Renal cortical epithelial cell (primary cell): ENCODE results near the gene CCDC110. TPM values are rescaled to one million over a fixed set of nuclear protein-coding genes. Genes with fewer than 3 reads are reported as not detected.
"Not testable (repeated sequence)": the region's sequence is repeated elsewhere in the genome, so short reads cannot be mapped to it uniquely, and the experiment has no call there.

Experiments
- DNase-seq: peaks from one replicate; pipeline ENCODE4 v3.0.0-alpha.2; 2011; ENCODE audit warnings: low read depth
- total RNA-seq: library from RNA; depleted of rRNA; stranded (reverse); fragments of >200 nt; gene quantifications from 2 replicates; pipeline ENCODE4 v1.2.3, GENCODE V29; 2014

CCDC110 gene
- total RNA-seq, result 0.87 and 4.4 TPM in 2 replicates

GRCh38 chr4:185471235-185472102, at the start of gene CCDC110:
Gene CCDC110, minus strand, starts transcription at chr4:185471733. Its CDS starts 50 bp downstream, at chr4:185471683.
- peak; percentile 52 for DNase-seq

- DNase-seq, result no peak
These were observed 48.6 kb upstream of the CCDC110 start for GRCh38 chr4:185520119-185520518.

- DNase-seq, result no peak
These were observed 47.0 kb upstream of the CCDC110 start for GRCh38 chr4:185518494-185518893.

- DNase-seq, result no peak
These were observed 46.5 kb upstream of the CCDC110 start for GRCh38 chr4:185518069-185518468.

GRCh38 chr4:185515248-185515647, 43.7 kb upstream of the CCDC110 start:
- DNase-seq, result no peak

- no peak for DNase-seq
These were observed 42.7 kb upstream of the CCDC110 start for GRCh38 chr4:185514182-185514697.

GRCh38 chr4:185513489-185514181, 42.1 kb upstream of the CCDC110 start:
- DNase-seq, result no peak

GRCh38 chr4:185512516-185512915, 41.0 kb upstream of the CCDC110 start:
- peak; percentile 54 for DNase-seq

- not testable (repeated sequence) for DNase-seq
These were observed 39.7 kb upstream of the CCDC110 start for GRCh38 chr4:185511243-185511642.

GRCh38 chr4:185510806-185511205, 39.3 kb upstream of the CCDC110 start:
- no peak for DNase-seq

- DNase-seq, result peak; percentile 83
These were observed 36.6 kb upstream of the CCDC110 start for GRCh38 chr4:185508181-185508580.

GRCh38 chr4:185506422-185506821, 34.9 kb upstream of the CCDC110 start:
- no peak for DNase-seq

GRCh38 chr4:185504098-185505047, 32.8 kb upstream of the CCDC110 start:
- peak; percentile 91 for DNase-seq

- DNase-seq, result no peak
These were observed 30.9 kb upstream of the CCDC110 start for GRCh38 chr4:185502386-185502785.

- DNase-seq, result no peak
These were observed 29.0 kb upstream of the CCDC110 start for GRCh38 chr4:185500576-185500975.

- no peak for DNase-seq
These were observed 28.5 kb upstream of the CCDC110 start for GRCh38 chr4:185500035-185500434.

- no peak for DNase-seq
These were observed 17.1 kb upstream of the CCDC110 start for GRCh38 chr4:185488650-185489049.

GRCh38 chr4:185481401-185481800, 9.9 kb upstream of the CCDC110 start:
- no peak for DNase-seq

- DNase-seq, result no peak
These were observed 8.6 kb upstream of the CCDC110 start for GRCh38 chr4:185480016-185480732.

- no peak for DNase-seq
These were observed 8.0 kb upstream of the CCDC110 start for GRCh38 chr4:185479507-185479971.

GRCh38 chr4:185473247-185473646, 1.7 kb upstream of the CCDC110 start:
- no peak for DNase-seq
